A673 (cell line): ENCODE data around the gene PERP. TPM values are rescaled to one million over a fixed set of nuclear protein-coding genes. Genes with fewer than 3 reads are reported as not detected.

Experiments used
- BruUV-seq: library from RNA; stranded (reverse); fragments of 400-500 nt; replicated peaks from 2 replicates; lab custom pipeline; 2021; lab: Mats Ljungman, UMichigan
- CTCF ChIA-PET: fragments of 300-600 bp; sonication (Branson Sonifier 250); formaldehyde crosslinking; loops from one replicate; lab custom pipeline; 2022; ENCODE audit warnings: antibody characterized with exemption; lab: Charles Lee
- POLR2A ChIA-PET: fragments of 300-600 bp; sonication (Branson Sonifier 250); formaldehyde crosslinking; loops from one replicate; lab custom pipeline; 2022; ENCODE audit warnings: antibody characterized with exemption; ENCODE audit not compliant: low non-redundant PET; lab: Charles Lee
- DNase-seq: peaks from one replicate; pipeline ENCODE4 v3.0.0-alpha.2; 2015; ENCODE audit warnings: low spot score
- H3K27ac ChIP-seq: fragments of 200-600 bp; sonication (generic); 2 replicates; pipeline ENCODE4 v1.5.1; 2016; ENCODE audit warnings: mixed run types, low read depth, mild to moderate bottlenecking, mixed read lengths, antibody characterized with exemption, low read length; ENCODE audit not compliant: poor library complexity, severe bottlenecking
- H3K27me3 ChIP-seq: fragments of 200-600 bp; sonication (generic); replicated peaks from 2 replicates; pipeline ENCODE4 v1.6.1; 2017; ENCODE audit warnings: mixed run types, low read depth, mild to moderate bottlenecking, mixed read lengths, antibody characterized with exemption, low read length; ENCODE audit not compliant: insufficient read depth, poor library complexity
- H3K36me3 ChIP-seq: fragments of 200-600 bp; sonication (generic); 2 replicates; pipeline ENCODE4 v1.6.1; 2016; ENCODE audit warnings: mixed run types, mild to moderate bottlenecking, mixed read lengths, antibody characterized with exemption, low read length; ENCODE audit not compliant: insufficient read depth, poor library complexity, severe bottlenecking
- H3K4me1 ChIP-seq: fragments of 200-600 bp; sonication (generic); 2 replicates; pipeline ENCODE4 v1.6.1; 2017; ENCODE audit warnings: mixed run types, mild to moderate bottlenecking, mixed read lengths, antibody characterized with exemption, low read length; ENCODE audit not compliant: insufficient read depth, poor library complexity, severe bottlenecking
- H3K4me3 ChIP-seq: fragments of 200-600 bp; sonication (generic); 2 replicates; pipeline ENCODE4 v1.5.1; 2016; ENCODE audit warnings: low read depth, mixed run types, mild to moderate bottlenecking, mixed read lengths, low read length; ENCODE audit not compliant: poor library complexity, severe bottlenecking
- H3K9me3 ChIP-seq: fragments of 200-600 bp; sonication (generic); 2 replicates; pipeline ENCODE4 v1.6.1; 2016; ENCODE audit warnings: mixed run types, low read depth, mild to moderate bottlenecking, mixed read lengths, antibody characterized with exemption, low read length; ENCODE audit not compliant: poor library complexity, severe bottlenecking
- EZH2 ChIP-seq: fragments of 200-600 bp; sonication (generic); IDR thresholded peaks from 2 replicates; pipeline ENCODE4 v1.6.1; 2017; ENCODE audit warnings: borderline replicate concordance, low read depth, mild to moderate bottlenecking, mixed read lengths, antibody characterized with exemption, low read length; ENCODE audit not compliant: poor library complexity, severe bottlenecking
- intact Hi-C: fragments of 100-400 bp; cut with micrococcal nuclease; formaldehyde crosslinking; loops from one replicate; pipeline ENCODE4 v1.10.0; 2022; ENCODE audit not compliant: unreplicated experiment
- total RNA-seq: library from RNA; stranded (reverse); gene quantifications from 2 replicates; pipeline ENCODE4 v1.2.3, GENCODE V29; 2021
- TF ChIP-seq, protein P1 (sequence below): fragments of 300-800, 200-600 bp; sonication (generic); conservative IDR thresholded peaks from 2 replicates; pipeline ENCODE4 v1.5.1; 2017; ENCODE audit warnings: low read depth, mild to moderate bottlenecking, antibody characterized with exemption, low read length, moderate library complexity, mixed read lengths

Gene PERP
- total RNA-seq, 1 experiment from 2014 or later, result 0.71 TPM

DNA sequence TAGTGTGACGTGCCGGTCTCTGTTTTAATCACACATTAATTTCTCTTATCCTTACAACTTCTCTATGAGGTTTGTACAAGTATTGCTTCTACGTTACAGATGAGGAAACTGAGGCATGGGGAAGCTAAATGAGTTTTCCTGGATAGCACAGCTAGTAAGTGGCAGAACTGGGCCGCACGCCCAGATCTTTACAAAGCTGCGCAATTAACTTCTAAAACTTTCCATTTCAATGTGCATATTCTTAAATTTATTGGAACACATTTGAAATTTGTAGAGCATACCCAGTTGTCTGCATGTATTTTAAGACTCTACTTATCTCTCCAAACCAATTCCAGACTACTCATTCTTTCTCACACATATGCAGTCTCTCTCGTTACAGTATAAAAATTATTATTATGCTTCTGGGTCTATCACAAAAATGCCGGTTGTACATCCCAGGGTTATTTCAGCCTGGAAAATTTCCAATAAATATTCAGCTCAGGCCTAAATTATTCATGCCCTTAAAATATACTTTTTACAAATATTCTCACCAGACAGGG, 10.2 kb upstream of the PERP start:
- TF ChIP-seq EZH2, result no peak
- TF ChIP-seq, protein P1, sequence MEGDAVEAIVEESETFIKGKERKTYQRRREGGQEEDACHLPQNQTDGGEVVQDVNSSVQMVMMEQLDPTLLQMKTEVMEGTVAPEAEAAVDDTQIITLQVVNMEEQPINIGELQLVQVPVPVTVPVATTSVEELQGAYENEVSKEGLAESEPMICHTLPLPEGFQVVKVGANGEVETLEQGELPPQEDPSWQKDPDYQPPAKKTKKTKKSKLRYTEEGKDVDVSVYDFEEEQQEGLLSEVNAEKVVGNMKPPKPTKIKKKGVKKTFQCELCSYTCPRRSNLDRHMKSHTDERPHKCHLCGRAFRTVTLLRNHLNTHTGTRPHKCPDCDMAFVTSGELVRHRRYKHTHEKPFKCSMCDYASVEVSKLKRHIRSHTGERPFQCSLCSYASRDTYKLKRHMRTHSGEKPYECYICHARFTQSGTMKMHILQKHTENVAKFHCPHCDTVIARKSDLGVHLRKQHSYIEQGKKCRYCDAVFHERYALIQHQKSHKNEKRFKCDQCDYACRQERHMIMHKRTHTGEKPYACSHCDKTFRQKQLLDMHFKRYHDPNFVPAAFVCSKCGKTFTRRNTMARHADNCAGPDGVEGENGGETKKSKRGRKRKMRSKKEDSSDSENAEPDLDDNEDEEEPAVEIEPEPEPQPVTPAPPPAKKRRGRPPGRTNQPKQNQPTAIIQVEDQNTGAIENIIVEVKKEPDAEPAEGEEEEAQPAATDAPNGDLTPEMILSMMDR, result no peak
- intact Hi-C loops, result loop anchor here (1.0 to 10.0 kb wide), 7 partner anchors 160 to 1247 kb away; partner anchors contain the start of genes CCDC28A and HEBP2
- BruUV-seq, result no TSS peak

DNA sequence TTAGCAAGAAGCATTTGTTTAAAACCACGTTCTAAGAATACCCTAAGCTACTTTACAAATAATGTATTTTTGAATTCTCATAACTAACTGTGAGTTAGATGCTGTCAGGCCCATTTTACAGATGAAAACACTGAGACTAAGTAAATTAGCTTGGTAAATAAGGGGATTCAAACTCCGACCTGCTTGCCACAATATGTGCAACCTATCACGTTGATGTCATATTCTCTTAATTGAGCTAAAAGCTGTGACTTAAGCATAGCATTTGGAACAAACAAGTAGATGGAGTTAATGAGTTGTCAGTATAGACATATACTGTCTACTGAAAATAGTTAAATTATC, 9.4 kb upstream of the PERP start:
- no peaks in the 10 kb centered on the region for H3K9me3 ChIP-seq
- CTCF ChIA-PET, result interaction anchor here (0.9 to 2.4 kb wide), 4 partner anchors 112 to 649 kb away, joined by 3 to 15 read pairs (median 4); no protein-coding TSS in a partner anchor
- intact Hi-C loops, result loop anchor here (2.0 to 10.0 kb wide), 6 partner anchors 288 to 1248 kb away; partner anchors contain the start of genes CCDC28A and HEBP2
- no peak overlapping the region for H3K4me3 ChIP-seq
- POLR2A ChIA-PET, result no interaction called here
- no peak for DNase-seq
- no peak overlapping the region for H3K27ac ChIP-seq
- no peaks in the 10 kb centered on the region for H3K27me3 ChIP-seq
- no peak for TF ChIP-seq EZH2
- TF ChIP-seq, protein P1, result no peak
- H3K4me1 ChIP-seq, result no peaks in the 10 kb centered on the region
- H3K36me3 ChIP-seq, result no peaks in the 10 kb centered on the region
- no TSS peak for BruUV-seq

More for the DNA sequence above, 10.2 kb upstream of the PERP start:
- Histone ChIP-seq H3K27me3 (no peaks in the 10 kb centered on the region), H3K9me3 (no peaks in the 10 kb centered on the region), H3K27ac (no peak overlapping the region), H3K4me1 (no peaks in the 10 kb centered on the region), H3K4me3 (no peak overlapping the region), H3K36me3 (no peaks in the 10 kb centered on the region)
- DNase-seq, result no peak
- CTCF ChIA-PET, result interaction anchor here (0.9 to 1.5 kb wide), 2 partner anchors 645 to 649 kb away, joined by 3 to 6 read pairs; no protein-coding TSS in a partner anchor
- POLR2A ChIA-PET, result no interaction called here

DNA sequence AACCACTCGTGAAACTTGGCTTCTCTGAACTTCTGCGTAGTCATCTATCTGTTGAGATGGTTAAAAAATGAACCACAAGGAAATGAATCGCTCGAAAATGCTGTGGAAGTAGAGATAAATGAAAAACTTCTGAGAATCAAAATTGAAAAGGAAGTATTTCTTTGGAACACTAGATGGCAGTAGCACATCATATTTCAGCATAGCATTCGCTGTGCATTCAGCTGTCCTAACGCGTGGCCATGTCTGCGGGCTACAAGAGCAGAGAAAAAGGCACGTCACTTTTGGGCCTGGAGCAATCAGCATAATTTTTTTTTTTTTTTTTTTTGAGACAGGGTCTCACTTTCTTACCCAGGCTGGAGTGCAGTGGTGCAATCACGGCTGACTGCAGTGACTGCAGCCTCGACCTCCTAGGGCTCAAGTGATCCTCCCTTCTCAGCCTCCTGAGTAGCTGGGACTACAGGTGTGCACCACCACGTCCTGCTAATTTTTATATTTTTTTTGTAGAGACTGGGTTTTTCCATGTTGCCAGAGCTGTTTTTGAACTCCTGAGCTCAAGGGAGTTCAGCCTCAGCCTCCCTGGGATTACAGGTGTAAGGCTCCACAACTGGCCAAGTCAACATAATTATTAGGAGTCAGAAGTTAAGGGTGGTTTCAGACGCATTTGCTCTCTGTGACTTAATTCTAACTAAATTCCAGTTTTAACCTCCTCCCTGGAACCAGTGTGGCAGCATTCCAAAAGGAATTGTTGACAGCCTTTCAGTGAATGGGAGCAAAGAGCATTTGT, 8.8 kb upstream of the PERP start:
- BruUV-seq, result no TSS peak
- POLR2A ChIA-PET, result no interaction called here
- CTCF ChIA-PET, result interaction anchor here (0.6 to 2.4 kb wide), 6 partner anchors 95 to 650 kb away, joined by 3 to 15 read pairs (median 3); no protein-coding TSS in a partner anchor
- H3K27ac ChIP-seq, result no peak overlapping the region
- peak; percentile 77 for DNase-seq
- no peaks in the 10 kb centered on the region for H3K9me3 ChIP-seq
- no peaks in the 10 kb centered on the region for H3K4me1 ChIP-seq
- H3K27me3 ChIP-seq, result no peaks in the 10 kb centered on the region
- TF ChIP-seq EZH2, result no peak
- TF ChIP-seq, protein P1, result peak; percentile 70
- no peak overlapping the region for H3K4me3 ChIP-seq
- H3K36me3 ChIP-seq, result no peaks in the 10 kb centered on the region
- intact Hi-C loops, result loop anchor here (2.0 to 10.0 kb wide), 6 partner anchors 289 to 1249 kb away; partner anchors contain the start of genes CCDC28A and HEBP2
